ENCODE data around the gene RNU11. TPM values are rescaled to one million over a fixed set of nuclear protein-coding genes. Genes with fewer than 3 reads are reported as not detected.

Gene RNU11
- total and polyA plus RNA-seq, 12 donors = not detected

DNA sequence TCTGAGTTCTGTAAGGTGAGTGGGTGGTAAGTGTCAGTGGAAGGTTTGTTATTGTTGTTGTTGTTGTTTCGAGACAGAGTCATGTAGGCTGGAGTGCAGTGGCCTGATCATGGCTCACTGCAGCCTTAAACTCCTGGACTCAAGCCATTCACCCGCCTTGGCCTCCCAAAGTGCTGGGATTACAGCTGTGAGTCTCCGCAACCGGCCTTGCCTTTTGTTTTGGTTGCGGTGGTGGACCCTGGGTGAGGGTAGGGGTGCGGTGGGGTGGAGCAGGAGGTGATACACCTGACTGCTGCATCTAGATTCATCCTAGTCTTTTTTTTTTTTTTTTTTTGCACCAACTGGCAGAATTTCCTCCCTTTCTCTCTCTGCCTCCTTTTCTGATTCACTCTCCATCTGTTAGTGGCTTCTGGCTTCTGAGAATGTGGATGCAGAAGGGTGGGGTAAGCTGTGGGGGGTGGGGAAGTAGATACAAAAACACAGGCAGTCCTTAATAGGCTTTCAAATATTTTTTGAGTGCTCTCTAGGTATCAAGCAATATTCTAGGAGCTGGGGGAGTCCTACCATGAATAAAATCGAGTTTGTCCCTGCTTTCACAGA is 15.6 kb downstream of the RNU11 start:
- intact Hi-C loops (cut with DNase I) = loop anchor here in 1 of 10 donors (10.0 kb wide), 1 partner anchor 61 kb away; no protein-coding TSS in a partner anchor
- H3K9me3 ChIP-seq = no peaks in the 10 kb centered on the region
- DNase-seq (no peak), ATAC-seq (no peak)
- H3K4me3 ChIP-seq = no peak overlapping the region
- TF ChIP-seq, protein P1, sequence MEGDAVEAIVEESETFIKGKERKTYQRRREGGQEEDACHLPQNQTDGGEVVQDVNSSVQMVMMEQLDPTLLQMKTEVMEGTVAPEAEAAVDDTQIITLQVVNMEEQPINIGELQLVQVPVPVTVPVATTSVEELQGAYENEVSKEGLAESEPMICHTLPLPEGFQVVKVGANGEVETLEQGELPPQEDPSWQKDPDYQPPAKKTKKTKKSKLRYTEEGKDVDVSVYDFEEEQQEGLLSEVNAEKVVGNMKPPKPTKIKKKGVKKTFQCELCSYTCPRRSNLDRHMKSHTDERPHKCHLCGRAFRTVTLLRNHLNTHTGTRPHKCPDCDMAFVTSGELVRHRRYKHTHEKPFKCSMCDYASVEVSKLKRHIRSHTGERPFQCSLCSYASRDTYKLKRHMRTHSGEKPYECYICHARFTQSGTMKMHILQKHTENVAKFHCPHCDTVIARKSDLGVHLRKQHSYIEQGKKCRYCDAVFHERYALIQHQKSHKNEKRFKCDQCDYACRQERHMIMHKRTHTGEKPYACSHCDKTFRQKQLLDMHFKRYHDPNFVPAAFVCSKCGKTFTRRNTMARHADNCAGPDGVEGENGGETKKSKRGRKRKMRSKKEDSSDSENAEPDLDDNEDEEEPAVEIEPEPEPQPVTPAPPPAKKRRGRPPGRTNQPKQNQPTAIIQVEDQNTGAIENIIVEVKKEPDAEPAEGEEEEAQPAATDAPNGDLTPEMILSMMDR (IDR thresholded peaks at IDR 0.05) = no peak
- no peak overlapping the region for H3K27ac ChIP-seq
- H3K27me3 ChIP-seq = no peaks in the 10 kb centered on the region
- H3K4me1 ChIP-seq = peaks cover 5 to 14% (median 11%) of the 10 kb centered on the region in 9 donors
- no peaks in the 10 kb centered on the region for H3K36me3 ChIP-seq
- WGBS, 2 donors = 76 to 78% methylated on average over 7 of the region's 7 CpGs

DNA sequence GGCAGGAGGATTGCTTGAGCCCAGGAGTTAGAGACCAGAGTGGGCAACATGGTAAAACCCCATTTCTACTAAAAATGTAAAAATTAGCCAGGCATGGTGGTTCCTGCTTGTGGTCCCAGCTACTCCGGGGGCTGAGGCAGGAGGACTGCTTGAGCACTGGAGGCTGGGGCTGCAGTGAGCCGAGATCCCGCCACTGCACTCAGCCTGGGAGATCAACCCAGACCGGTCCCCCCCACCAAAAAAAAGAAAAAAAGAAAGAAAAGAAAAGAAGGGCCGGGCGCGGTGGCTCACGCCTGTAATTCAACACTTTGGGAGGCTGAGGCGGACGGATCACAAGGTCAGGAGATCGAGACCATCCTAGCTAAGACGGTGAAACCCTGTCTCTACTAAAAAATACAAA is 18.4 kb downstream of the RNU11 start:
- DNase-seq (no peak), ATAC-seq (no peak)
- intact Hi-C loops (cut with DNase I) = loop anchor here in 1 of 10 donors (10.0 kb wide), 1 partner anchor 58 kb away; no protein-coding TSS in a partner anchor
- H3K27me3 ChIP-seq = no peaks in the 10 kb centered on the region
- no peaks in the 10 kb centered on the region for H3K36me3 ChIP-seq
- TF ChIP-seq, protein P1 (IDR thresholded peaks at IDR 0.05) = no peak
- H3K4me3 ChIP-seq = no peak overlapping the region
- no peak overlapping the region for H3K27ac ChIP-seq
- H3K9me3 ChIP-seq = no peaks in the 10 kb centered on the region
- 98% methylated on average over 12 of the region's 12 CpGs for WGBS, 2 donors
- peaks cover 5 to 26% (median 18%) of the 10 kb centered on the region in 9 donors for H3K4me1 ChIP-seq

DNA sequence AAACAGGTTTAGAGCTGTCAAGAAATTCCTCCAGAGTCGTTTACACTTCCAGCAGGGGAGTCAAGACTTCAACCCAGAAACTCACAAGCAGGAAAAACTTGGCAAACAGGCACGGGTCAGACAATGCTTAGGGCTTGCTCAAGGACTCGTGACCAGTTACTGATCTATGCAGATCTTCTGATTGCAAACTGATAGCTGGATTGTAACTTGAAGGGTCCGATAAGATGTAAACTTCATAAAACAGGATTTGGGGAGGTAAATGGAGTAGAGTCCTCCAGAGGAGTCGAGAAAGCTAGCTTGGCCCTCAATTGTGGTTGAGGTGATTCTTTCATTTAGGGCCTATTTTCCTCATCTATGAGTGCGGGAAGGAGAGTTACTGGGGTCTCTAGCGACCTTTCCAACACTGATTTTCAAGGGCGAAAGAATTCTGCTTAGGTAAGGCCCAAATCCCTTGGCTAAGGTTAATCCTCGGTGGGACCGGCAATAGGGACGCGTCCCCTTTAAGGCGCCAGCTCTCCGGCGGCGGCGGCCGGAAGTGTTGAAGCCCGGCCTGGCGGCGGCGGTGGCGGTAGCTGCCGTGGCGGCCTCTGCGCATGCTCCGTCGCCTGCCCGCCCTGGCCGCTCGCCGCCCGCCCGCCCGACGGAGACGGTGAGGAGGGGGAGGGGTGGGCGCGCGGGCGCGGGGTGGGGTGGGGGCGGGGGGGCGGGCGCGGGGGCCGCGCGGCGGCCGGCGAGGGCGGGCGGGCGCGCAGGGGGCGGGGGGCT is 20.0 kb downstream of the RNU11 start, which contains the start of gene GMEB1:
TSS of gene GMEB1 (plus strand) at position 594 of the 765 bp plus-strand sequence. CDS start 14,829 bp downstream, outside the sequence.
- Histone ChIP-seq H3K36me3 (no peaks in the 10 kb centered on the region), H3K4me3 (peak within 1 kb of the TSS; percentile 93 to 100 (median 98)), H3K9me3 (no peaks in the 10 kb centered on the region), H3K4me1 (peaks cover 5 to 26% (median 18%) of the 10 kb centered on the region in 9 donors), H3K27me3 (no peaks in the 10 kb centered on the region), H3K27ac (peak within 1 kb of the TSS; percentile 98 to 100 (median 100))
- ATAC-seq (peak; percentile 88 to 95 (median 92)), DNase-seq (peak; percentile 83 to 90)
- 1 to 2% methylated on average over 33 to 56 of the region's 57 CpGs for WGBS, 2 donors
- intact Hi-C loops (cut with DNase I) = loop anchor here in 5 of 10 donors (1.0 to 10.0 kb wide), 3 partner anchors 20 to 56 kb away; partner anchors contain the start of genes RNU11 (in 2 of the 5) and TAF12 (in 2 of the 5)
- TF ChIP-seq, protein P1 (IDR thresholded peaks at IDR 0.05) = no peak

DNA sequence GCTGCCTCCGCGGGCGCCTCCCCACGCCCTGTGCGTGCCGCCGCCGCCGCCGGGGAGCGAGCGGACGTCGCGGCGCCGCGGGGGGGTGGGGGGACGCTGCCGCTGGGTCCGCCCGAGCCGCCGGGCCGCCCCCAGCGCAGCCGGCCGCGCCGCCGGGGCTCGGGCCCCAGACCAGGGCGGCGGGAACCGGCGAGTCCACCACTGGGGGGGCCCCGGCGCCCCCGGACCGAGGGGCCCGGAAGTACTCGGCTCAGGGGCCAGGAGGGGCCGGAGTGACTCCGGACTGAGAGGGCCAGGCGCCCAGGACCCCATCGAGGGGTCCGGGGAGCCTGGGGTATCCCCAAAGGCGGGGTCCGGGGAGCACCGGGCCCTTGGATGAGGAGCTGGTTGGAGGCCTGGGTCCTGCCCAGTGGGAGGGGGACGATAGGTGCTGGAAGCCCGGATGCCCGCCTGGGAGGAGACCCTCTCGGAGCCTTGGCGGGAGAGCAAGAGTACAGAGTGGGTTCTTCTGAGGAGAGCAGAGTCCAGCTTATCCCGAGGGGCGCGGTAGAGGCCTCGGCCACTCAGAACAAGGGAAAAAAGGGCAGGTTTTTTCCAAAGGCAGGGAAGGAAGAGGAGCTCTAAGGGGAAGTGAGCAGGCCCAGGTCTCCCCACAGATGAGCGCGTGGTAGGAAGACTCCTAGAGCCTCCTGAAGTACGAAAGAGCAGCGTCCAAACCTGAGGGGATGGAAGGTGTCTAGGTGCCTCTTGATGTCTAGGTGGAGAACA is 20.7 kb downstream of the RNU11 start:
- 1% methylated on average over 46 to 63 of the region's 63 CpGs for WGBS, 2 donors
- H3K27ac ChIP-seq = peak overlapping the region; percentile 98 to 100 (median 100)
- H3K4me3 ChIP-seq = peak overlapping the region; percentile 93 to 100 (median 98)
- TF ChIP-seq, protein P1 (IDR thresholded peaks at IDR 0.05) = no peak
- intact Hi-C loops (cut with DNase I) = loop anchor here in 5 of 10 donors (1.0 to 10.0 kb wide), 3 partner anchors 21 to 56 kb away; partner anchors contain the start of genes RNU11 (in 2 of the 5) and TAF12 (in 2 of the 5)
- no peaks in the 10 kb centered on the region for H3K36me3 ChIP-seq
- H3K9me3 ChIP-seq = no peaks in the 10 kb centered on the region
- peak; percentile 55 to 86 (median 75) for ATAC-seq
- H3K4me1 ChIP-seq = peaks cover 5 to 26% (median 18%) of the 10 kb centered on the region in 9 donors
- no peaks in the 10 kb centered on the region for H3K27me3 ChIP-seq
- peak; percentile 57 to 73 for DNase-seq
